Right lobe of liver (tissue), 4 donors: ENCODE data around the gene ZC3H7A.

Experiments
- POLR2A ChIP-seq: fragments of 450-650 bp; IDR thresholded peaks from one replicate; pipeline ENCODE4 v1.6.1; 2017; ENCODE audit warnings: antibody characterized with exemption, mild to moderate bottlenecking
- TF ChIP-seq, protein P1 (sequence below), 4 donors: fragments of 200-600 bp in 3 of 4; fragments of 450-650 bp in 1 of 4; IDR thresholded peaks; one replicate each; pipeline versions ENCODE4 v1.5.1 to v1.8.0; 2016 to 2022; ENCODE audit warnings: antibody characterized with exemption in 4 of 4, mild to moderate bottlenecking in 2 of 4
- donor health status: DM: no; HTN: no; CAD: no.
- donor health status: DM: no; HTN: no; CAD: no.
- donor health status: DM: no; HTN: yes; CAD: no.

DNA sequence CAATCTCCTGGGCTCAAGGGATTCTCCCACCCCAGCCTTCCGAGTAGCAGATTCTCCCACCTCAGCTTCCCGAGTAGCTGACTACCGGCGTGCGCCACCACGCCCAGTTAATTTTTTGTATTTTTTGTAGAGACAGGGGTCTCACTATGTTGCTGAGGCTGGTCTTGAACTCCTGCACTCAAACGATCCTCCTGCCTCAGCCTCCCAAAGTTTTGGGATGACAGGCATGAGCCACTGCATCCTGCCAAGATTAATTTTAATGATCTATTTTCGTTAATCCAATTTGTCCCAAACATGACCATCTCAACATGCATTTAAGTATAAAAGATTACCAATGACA, 1.2 kb downstream of the ZC3H7A start:
- TF ChIP-seq, protein P1, sequence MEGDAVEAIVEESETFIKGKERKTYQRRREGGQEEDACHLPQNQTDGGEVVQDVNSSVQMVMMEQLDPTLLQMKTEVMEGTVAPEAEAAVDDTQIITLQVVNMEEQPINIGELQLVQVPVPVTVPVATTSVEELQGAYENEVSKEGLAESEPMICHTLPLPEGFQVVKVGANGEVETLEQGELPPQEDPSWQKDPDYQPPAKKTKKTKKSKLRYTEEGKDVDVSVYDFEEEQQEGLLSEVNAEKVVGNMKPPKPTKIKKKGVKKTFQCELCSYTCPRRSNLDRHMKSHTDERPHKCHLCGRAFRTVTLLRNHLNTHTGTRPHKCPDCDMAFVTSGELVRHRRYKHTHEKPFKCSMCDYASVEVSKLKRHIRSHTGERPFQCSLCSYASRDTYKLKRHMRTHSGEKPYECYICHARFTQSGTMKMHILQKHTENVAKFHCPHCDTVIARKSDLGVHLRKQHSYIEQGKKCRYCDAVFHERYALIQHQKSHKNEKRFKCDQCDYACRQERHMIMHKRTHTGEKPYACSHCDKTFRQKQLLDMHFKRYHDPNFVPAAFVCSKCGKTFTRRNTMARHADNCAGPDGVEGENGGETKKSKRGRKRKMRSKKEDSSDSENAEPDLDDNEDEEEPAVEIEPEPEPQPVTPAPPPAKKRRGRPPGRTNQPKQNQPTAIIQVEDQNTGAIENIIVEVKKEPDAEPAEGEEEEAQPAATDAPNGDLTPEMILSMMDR (IDR thresholded peaks at IDR 0.05) = no peak
- TF ChIP-seq POLR2A = no peak
